K562 treated with DMSO at 1 percent for 48 hours (cell line): Measurements from ENCODE around the gene CNKSR2. TPM values are rescaled to one million over a fixed set of nuclear protein-coding genes. Genes with fewer than 3 reads are reported as not detected.

Experiments
- total RNA-seq: library from RNA; unstranded; fragments of 300-600 nt; gene quantifications from 2 replicates; pipeline ENCODE4 v1.2.3, GENCODE V29; 2022; ENCODE audit warnings: low replicate concordance; ENCODE audit errors: extremely low read depth

The CNKSR2 gene
- not detected in 2 replicates for total RNA-seq

GRCh38 chrX:21374163-21374993, at the start of gene CNKSR2:
Gene CNKSR2, plus strand, starts transcription at chrX:21374418. Its CDS starts 480 bp downstream, at chrX:21374898.

GRCh38 chrX:21658152-21658737, 284.0 kb downstream of the CNKSR2 start, which contains the start of gene KLHL34:
Gene KLHL34, minus strand, starts transcription at chrX:21658330. Its CDS starts 542 bp downstream, at chrX:21657788.

